SU-DHL-6 (cell line): ENCODE results near the gene IGFL4.

ENCODE experiments used
- CTCF ChIP-seq: fragments of 200-600 bp; sonication (generic); IDR thresholded peaks from one replicate; pipeline ENCODE4 v1.5.1; 2017; ENCODE audit warnings: antibody characterized with exemption, mild to moderate bottlenecking, low read length, moderate library complexity; ENCODE audit not compliant: insufficient read depth, poor library complexity, severe bottlenecking
- EZH2phosphoT487 ChIP-seq: fragments of 200-600 bp; sonication (generic), shearing (Covaris generic); conservative IDR thresholded peaks from 2 replicates; pipeline ENCODE4 v1.6.1; 2018; ENCODE audit warnings: mild to moderate bottlenecking, antibody characterized with exemption, low read length, moderate library complexity, mixed read lengths

- no peak for TF ChIP-seq CTCF
- no peak for TF ChIP-seq EZH2phosphoT487
These were observed 8.8 kb downstream of the IGFL4 start for GRCh38 chr19:46031781-46032596.
